ENCODE data around the gene ARL14EPL.
A peak's percentile ranks its signal among the peaks of the same experiment; 100 is the strongest.
"Not testable (repeated sequence)": the region's sequence is repeated elsewhere in the genome, so short reads cannot be mapped to it uniquely, and the experiment has no call there.

The ARL14EPL gene

GRCh38 chr5:116058346-116058936 is 26.2 kb downstream of the ARL14EPL start:
- DNase-seq, result no peak

GRCh38 chr5:116062352-116062751 is 30.1 kb downstream of the ARL14EPL start:
- DNase-seq, result no peak

GRCh38 chr5:116063950-116064349 is 31.7 kb downstream of the ARL14EPL start:
- DNase-seq, result no peak

- no peak for DNase-seq
Measured at GRCh38 chr5:116068028-116068632, 35.9 kb downstream of the ARL14EPL start.

GRCh38 chr5:116071211-116071610 is 38.9 kb downstream of the ARL14EPL start:
- no peak for DNase-seq

GRCh38 chr5:116075191-116075831 is 43.0 kb downstream of the ARL14EPL start:
- DNase-seq, result no peak

- DNase-seq, result no peak
Measured at GRCh38 chr5:116076496-116076895, 44.2 kb downstream of the ARL14EPL start.

- DNase-seq, result no peak
Measured at GRCh38 chr5:116078199-116078598, 45.9 kb downstream of the ARL14EPL start.

- DNase-seq, result no peak
Measured at GRCh38 chr5:116084287-116084691, 52.0 kb downstream of the ARL14EPL start.

- peak; percentile 75 for DNase-seq
Measured at GRCh38 chr5:116084871-116085715, 52.8 kb downstream of the ARL14EPL start, which contains the start of gene COMMD10. TSS of gene COMMD10 (plus strand) at chr5:116085025.

- not testable (repeated sequence) for DNase-seq
Measured at GRCh38 chr5:116086309-116086708, 54.0 kb downstream of the ARL14EPL start.

- no peak for DNase-seq
Measured at GRCh38 chr5:116088062-116088461, 55.8 kb downstream of the ARL14EPL start.

- DNase-seq, result no peak
Measured at GRCh38 chr5:116090302-116090701, 58.0 kb downstream of the ARL14EPL start.

- DNase-seq, result no peak
Measured at GRCh38 chr5:116091416-116091815, 59.1 kb downstream of the ARL14EPL start.

- DNase-seq, result no peak
Measured at GRCh38 chr5:116097301-116097700, 65.0 kb downstream of the ARL14EPL start.

GRCh38 chr5:116098998-116099397 is 66.7 kb downstream of the ARL14EPL start:
- DNase-seq, result no peak

GRCh38 chr5:116104941-116105340 is 72.7 kb downstream of the ARL14EPL start:
- not testable (repeated sequence) for DNase-seq
